ENCODE results near the gene KCNAB1.

The KCNAB1 gene

GRCh38 chr3:156293566-156293965 is 173.2 kb downstream of the KCNAB1 start:
- Histone ChIP-seq H3K27me3 (ENCODE audit: insufficient read depth, low read length) (no peaks in the 10 kb centered on the region), H3K79me2 (ENCODE audit: insufficient read depth, low read length) (no peaks in the 10 kb centered on the region), H4K20me1 (ENCODE audit: insufficient read depth, low read length) (no peaks in the 10 kb centered on the region), H3K9ac (ENCODE audit: low read length) (no peak overlapping the region), H3K4me3 (ENCODE audit: low read depth, low read length, poor library complexity, severe bottlenecking) (no peak overlapping the region), H3K4me2 (ENCODE audit: low read length) (no peak overlapping the region), H3K27ac (ENCODE audit: low read depth, low read length, poor library complexity, severe bottlenecking) (no peak overlapping the region), H3F3A (ENCODE audit: insufficient read depth, low read length) (no peaks in the 10 kb centered on the region), H3K36me3 (ENCODE audit: insufficient read depth, low read length) (no peaks in the 10 kb centered on the region), H3K9me3 (ENCODE audit: low read length) (no peaks in the 10 kb centered on the region), H2AFZ (ENCODE audit: low read length) (no peak overlapping the region), H3K4me1 (ENCODE audit: insufficient read depth, low read length, severe bottlenecking) (no peaks in the 10 kb centered on the region), H3K9me2 (ENCODE audit: low read depth, low read length) (no peaks in the 10 kb centered on the region)
- TF ChIP-seq CTCF (IDR thresholded peaks at IDR 0.05; ENCODE audit: low read length), result no peak
- TF ChIP-seq EZH2 (IDR thresholded peaks at IDR 0.05; ENCODE audit: borderline replicate concordance, low read length), result no peak

DNA sequence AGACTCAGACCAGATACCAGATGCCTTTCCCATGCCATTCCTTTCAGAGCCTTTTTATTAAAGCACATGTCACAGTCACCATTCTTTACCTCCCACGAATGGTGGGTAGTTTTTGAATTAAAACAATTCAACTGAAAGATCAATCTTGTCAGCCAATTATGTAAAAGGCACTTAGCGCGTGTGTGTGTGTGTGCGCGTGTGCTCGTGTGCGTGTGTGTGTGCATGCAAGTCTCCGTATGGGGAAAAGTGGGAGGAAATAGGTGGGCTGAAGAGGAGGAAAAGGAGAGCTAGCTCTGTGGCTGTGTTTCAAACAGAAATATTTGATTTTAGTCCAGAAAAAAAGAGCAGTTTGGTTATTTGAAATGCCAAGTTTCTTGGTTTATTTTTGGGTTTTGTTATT is 177.2 kb downstream of the KCNAB1 start:
- no peaks in the 10 kb centered on the region for H3K79me2 ChIP-seq (ENCODE audit: insufficient read depth, low read length)
- H3K4me3 ChIP-seq (ENCODE audit: low read depth, low read length, poor library complexity, severe bottlenecking), result no peak overlapping the region
- no peaks in the 10 kb centered on the region for H3K4me1 ChIP-seq (ENCODE audit: insufficient read depth, low read length, severe bottlenecking)
- no peak overlapping the region for H3K27ac ChIP-seq (ENCODE audit: low read depth, low read length, poor library complexity, severe bottlenecking)
- no peak overlapping the region for H3K9ac ChIP-seq (ENCODE audit: low read length)
- TF ChIP-seq EZH2 (IDR thresholded peaks at IDR 0.05; ENCODE audit: borderline replicate concordance, low read length), result no peak
- H3K9me3 ChIP-seq (ENCODE audit: low read length), result no peaks in the 10 kb centered on the region
- H2AFZ ChIP-seq (ENCODE audit: low read length), result no peak overlapping the region
- no peaks in the 10 kb centered on the region for H3K36me3 ChIP-seq (ENCODE audit: insufficient read depth, low read length)
- H3K9me2 ChIP-seq (ENCODE audit: low read depth, low read length), result no peaks in the 10 kb centered on the region
- H4K20me1 ChIP-seq (ENCODE audit: insufficient read depth, low read length), result no peaks in the 10 kb centered on the region
- no peaks in the 10 kb centered on the region for H3F3A ChIP-seq (ENCODE audit: insufficient read depth, low read length)
- H3K27me3 ChIP-seq (ENCODE audit: insufficient read depth, low read length), result no peaks in the 10 kb centered on the region
- no peak overlapping the region for H3K4me2 ChIP-seq (ENCODE audit: low read length)

DNA sequence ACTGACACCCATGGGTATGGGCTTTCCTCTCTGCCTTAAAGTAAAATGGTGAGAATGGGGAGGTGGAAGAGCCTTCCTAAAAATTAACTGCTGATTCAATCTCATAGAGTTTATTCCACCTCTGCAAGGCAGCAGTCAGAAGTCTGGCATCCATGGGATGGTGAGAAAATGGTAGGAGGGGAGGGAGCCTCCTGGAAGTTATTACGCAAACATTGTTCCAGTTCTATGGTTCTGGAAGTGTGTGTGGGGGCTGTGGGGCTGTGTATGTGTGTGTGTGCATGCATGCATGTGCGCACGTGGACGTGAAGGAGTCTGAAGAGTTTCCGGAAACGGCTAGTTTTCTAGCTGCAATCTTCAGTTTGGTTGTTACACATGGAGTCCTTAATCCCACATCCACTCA is 177.6 kb downstream of the KCNAB1 start:
- Histone ChIP-seq H2AFZ (ENCODE audit: low read length) (no peak overlapping the region), H3K4me3 (ENCODE audit: low read depth, low read length, poor library complexity, severe bottlenecking) (no peak overlapping the region), H4K20me1 (ENCODE audit: insufficient read depth, low read length) (no peaks in the 10 kb centered on the region), H3K36me3 (ENCODE audit: insufficient read depth, low read length) (no peaks in the 10 kb centered on the region), H3K4me1 (ENCODE audit: insufficient read depth, low read length, severe bottlenecking) (no peaks in the 10 kb centered on the region), H3F3A (ENCODE audit: insufficient read depth, low read length) (no peaks in the 10 kb centered on the region), H3K9ac (ENCODE audit: low read length) (no peak overlapping the region), H3K9me2 (ENCODE audit: low read depth, low read length) (no peaks in the 10 kb centered on the region), H3K4me2 (ENCODE audit: low read length) (no peak overlapping the region), H3K27me3 (ENCODE audit: insufficient read depth, low read length) (no peaks in the 10 kb centered on the region), H3K9me3 (ENCODE audit: low read length) (no peaks in the 10 kb centered on the region), H3K27ac (ENCODE audit: low read depth, low read length, poor library complexity, severe bottlenecking) (no peak overlapping the region), H3K79me2 (ENCODE audit: insufficient read depth, low read length) (no peaks in the 10 kb centered on the region)
- no peak for TF ChIP-seq CTCF (IDR thresholded peaks at IDR 0.05; ENCODE audit: low read length)
- TF ChIP-seq EZH2 (IDR thresholded peaks at IDR 0.05; ENCODE audit: borderline replicate concordance, low read length), result no peak

- TF ChIP-seq CTCF (IDR thresholded peaks at IDR 0.05; ENCODE audit: low read length) (no peak), EZH2 (IDR thresholded peaks at IDR 0.05; ENCODE audit: borderline replicate concordance, low read length) (no peak)
- H3K9ac ChIP-seq (ENCODE audit: low read length), result no peak overlapping the region
- H3K4me1 ChIP-seq (ENCODE audit: insufficient read depth, low read length, severe bottlenecking), result no peaks in the 10 kb centered on the region
- H2AFZ ChIP-seq (ENCODE audit: low read length), result no peak overlapping the region
- no peak overlapping the region for H3K27ac ChIP-seq (ENCODE audit: low read depth, low read length, poor library complexity, severe bottlenecking)
- H3K4me2 ChIP-seq (ENCODE audit: low read length), result no peak overlapping the region
- no peaks in the 10 kb centered on the region for H3K9me2 ChIP-seq (ENCODE audit: low read depth, low read length)
- no peaks in the 10 kb centered on the region for H3K9me3 ChIP-seq (ENCODE audit: low read length)
- no peaks in the 10 kb centered on the region for H3K36me3 ChIP-seq (ENCODE audit: insufficient read depth, low read length)
- H3K4me3 ChIP-seq (ENCODE audit: low read depth, low read length, poor library complexity, severe bottlenecking), result no peak overlapping the region
- no peaks in the 10 kb centered on the region for H3F3A ChIP-seq (ENCODE audit: insufficient read depth, low read length)
- no peaks in the 10 kb centered on the region for H3K27me3 ChIP-seq (ENCODE audit: insufficient read depth, low read length)
- H3K79me2 ChIP-seq (ENCODE audit: insufficient read depth, low read length), result no peaks in the 10 kb centered on the region
- no peaks in the 10 kb centered on the region for H4K20me1 ChIP-seq (ENCODE audit: insufficient read depth, low read length)
Observed at GRCh38 chr3:156298938-156299337, 178.6 kb downstream of the KCNAB1 start.
